Measurements from ENCODE around the gene CFAP77.
"Not testable (repeated sequence)": the region's sequence is repeated elsewhere in the genome, so short reads cannot be mapped to it uniquely, and the experiment has no call there.

CFAP77 gene

DNA sequence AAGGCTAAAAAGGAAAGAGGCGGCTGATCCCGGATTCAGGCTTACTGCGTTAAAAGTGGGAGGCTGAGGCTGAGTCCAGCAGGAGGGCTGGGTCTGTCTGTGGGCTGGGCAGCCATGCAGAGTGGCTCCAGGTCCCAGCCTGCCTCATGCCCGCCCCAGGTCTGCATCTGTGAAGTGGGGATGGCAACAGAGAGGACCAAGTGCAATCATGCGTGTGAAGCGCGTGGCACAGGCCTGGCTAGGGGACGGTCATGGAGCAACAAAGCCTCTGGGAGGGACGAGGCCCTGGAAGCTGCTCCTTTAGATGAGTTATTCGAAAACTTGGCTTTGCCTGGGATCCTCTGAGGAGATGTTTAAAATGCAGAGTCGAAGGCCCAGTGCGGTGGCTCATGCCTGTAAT, 142.0 kb downstream of the CFAP77 start:
- no peak for DNase-seq

DNA sequence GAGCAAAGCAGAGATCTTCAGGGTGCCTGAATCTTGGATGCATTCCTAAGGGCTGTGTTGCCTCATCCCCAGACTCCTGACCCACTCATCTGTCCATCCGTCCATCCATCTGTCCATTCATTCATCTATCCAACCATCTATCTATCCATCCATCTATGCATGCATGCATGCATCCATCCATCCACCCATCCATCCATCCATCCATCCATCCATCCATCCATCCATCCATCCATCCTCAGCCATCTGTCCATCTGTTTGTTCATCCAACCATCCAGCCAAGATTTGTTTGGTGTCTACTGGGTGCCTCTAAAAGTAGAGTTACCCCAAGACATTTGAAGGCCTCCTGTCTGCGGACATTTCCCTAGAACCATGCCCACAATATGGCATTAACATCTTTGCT, 144.7 kb downstream of the CFAP77 start:
- DNase-seq = no peak

DNA sequence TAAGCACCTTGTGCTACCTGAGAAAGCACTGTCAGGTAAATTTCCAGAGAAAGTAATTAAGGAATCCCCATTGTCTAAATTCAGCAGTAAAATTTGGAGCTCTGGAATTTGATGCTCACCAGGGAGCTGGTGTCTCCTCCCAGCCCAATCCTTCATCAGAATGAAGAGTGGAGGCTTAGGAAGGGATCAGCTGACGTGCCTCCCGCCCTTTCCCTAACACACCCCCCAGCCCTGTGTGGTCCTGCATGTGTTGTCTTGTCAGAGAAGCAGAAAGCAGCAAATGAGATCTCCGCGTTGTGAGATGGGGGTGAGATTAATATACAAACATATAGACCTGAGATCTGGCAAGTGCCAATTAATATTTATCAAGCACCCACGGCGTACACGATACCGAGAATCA, 145.5 kb downstream of the CFAP77 start:
- DNase-seq = no peak

DNA sequence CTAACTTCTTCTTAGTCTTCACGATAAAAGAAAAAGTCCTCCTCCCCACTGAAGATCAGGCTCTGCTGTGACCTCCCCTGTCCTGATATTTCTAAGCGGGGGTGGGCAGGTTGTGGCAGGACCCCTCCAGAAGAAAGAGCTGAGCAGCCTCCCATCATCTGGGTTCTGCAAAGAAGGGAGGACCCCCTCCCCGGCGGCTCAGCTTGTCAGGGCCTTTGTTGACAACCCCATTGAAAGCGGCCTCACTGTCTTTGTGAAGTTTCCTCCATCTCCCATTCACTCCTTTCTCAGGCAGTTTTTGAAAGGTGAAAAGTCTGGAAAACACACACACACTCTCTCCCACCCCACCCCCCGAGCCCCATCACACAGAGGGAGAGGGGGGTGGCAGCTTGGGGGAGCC, 146.2 kb downstream of the CFAP77 start:
- DNase-seq = no peak

DNA sequence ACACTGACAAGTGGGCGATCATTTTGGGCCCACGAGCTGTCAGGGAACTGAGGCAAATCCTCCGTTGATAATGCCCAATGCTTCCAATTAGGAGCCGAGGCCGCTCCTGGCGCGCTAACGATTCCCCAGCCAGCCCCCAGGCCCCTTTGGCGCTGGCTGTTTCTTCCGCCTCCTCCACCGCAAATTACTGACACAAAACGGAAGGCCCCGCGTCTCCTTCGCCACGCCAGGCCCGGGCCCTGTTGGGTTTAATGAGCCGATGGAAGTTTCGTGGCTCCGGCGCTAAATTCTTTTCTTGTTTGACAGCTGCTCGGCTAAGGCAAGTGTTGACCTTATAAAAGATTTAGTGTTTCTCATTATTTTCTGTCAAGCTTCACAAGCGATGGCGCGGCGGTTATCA, 146.7 kb downstream of the CFAP77 start:
- DNase-seq = no peak

DNA sequence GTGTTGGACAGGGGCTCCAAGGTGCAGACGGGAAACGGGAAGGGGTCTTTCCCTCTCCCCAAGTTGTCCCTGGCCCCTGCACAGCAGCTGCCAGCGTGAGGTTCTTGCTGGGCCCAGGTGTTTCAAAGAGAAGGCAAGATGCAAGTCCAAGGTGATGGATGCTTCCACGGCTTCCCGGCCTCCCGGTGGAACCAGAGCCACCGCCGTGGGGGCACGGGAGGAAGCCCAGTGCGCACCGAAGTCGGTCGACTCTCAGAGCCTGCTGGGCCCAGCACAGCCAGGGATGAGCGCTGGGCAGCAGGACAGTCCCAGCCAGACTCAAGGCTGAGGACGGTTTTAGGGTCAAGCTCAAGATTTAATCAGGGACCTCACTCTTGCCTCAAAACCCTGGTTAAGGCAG, 147.1 kb downstream of the CFAP77 start:
- DNase-seq = no peak

DNA sequence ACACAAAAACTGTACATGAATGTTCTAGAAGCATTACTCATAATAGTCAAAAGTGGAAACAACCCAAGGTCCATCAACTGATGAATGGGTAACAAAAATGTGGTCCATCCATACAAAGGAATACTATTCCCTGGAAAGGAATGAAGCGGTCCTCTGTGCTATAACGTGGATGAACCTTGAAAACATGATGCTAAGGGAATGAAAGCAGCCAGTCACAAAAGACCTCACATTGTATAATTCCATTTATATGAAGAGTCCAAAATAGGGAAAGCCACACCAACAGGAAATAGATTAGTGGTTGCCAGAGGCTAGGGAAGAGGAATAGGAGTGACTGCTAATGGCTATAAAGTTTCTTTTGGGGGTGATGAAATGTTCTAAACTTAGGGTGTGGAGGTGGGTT, 149.7 kb downstream of the CFAP77 start:
- DNase-seq = no peak

DNA sequence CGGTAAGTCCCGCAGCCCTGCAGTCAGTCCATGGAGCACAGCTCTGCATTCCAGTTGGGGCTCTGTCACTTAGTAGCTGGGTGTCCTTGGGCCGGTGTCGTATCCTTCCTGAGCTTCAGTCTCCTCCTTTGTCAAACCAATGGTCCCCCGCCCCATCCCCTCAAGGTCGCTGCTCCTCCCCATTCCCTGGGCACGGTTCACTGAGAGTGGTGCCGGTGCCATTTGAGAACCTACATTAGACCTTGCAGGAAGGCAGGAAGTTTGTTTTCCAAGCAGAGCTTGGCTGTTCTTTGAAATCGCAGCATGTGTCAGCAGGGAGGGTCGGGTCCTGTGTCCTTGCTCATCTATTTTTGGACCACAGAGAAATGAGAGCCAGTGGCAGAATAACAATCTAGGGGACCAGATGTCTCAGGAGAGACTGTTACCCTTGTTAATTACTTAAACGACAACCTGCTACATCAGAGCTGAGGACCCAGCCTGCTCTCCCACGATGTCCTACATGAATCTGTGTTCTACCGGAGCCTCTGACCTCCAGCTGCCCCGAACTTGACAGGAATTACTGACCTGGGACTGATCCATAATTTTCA, 150.7 kb downstream of the CFAP77 start:
- no peak for DNase-seq

DNA sequence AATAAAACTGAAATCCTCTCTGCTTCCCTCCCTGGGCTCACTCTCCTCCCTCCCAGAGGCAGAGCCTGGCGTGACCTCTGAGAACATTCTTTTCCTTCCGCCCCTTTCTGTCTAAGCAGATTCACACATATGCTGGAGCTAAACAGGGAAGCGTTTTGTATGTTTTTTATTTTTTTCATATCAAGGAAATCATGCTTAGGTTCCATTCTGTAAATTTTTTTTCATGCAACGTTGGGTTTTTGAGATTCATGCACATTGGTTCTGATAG, 152.2 kb downstream of the CFAP77 start:
- DNase-seq = no peak

DNA sequence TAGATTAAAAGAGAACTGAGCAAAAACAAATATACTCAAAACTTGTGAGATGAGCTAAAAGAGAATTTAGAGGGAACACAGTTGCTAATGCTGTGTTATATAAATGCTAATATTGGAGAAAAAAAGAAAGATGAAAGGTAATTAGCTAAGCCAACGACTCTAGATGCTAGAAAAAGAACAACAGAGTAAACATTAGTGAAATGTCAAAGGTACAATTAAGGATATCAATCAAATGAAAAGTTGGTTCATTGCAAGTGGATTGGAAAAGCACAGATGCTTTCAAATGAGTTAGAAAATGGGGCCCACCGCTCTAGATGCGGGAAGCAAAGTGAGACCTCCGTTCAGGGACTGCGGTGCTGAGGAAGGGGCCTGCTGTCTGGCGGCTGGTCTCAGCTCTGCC, 154.5 kb downstream of the CFAP77 start:
- no peak for DNase-seq

DNA sequence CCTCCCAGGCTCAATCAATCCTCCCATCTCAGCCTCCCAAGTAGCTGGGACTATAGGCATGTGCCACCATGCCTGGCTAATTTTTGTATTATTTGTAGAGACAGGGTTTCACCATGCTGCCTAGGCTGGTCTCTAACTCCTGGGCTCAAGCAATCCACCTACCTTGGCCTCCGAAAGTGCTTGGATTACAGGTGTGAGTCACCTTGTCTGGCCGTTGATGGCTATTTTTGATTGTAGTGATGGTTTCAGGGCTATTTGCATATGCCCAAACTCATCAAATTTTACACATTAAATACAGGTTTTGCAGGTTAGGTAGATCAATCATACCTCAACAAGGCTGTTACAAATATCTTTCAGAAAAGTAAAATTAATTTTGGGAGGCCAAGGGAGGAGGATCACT, 158.8 kb downstream of the CFAP77 start:
- DNase-seq = not testable (repeated sequence)

DNA sequence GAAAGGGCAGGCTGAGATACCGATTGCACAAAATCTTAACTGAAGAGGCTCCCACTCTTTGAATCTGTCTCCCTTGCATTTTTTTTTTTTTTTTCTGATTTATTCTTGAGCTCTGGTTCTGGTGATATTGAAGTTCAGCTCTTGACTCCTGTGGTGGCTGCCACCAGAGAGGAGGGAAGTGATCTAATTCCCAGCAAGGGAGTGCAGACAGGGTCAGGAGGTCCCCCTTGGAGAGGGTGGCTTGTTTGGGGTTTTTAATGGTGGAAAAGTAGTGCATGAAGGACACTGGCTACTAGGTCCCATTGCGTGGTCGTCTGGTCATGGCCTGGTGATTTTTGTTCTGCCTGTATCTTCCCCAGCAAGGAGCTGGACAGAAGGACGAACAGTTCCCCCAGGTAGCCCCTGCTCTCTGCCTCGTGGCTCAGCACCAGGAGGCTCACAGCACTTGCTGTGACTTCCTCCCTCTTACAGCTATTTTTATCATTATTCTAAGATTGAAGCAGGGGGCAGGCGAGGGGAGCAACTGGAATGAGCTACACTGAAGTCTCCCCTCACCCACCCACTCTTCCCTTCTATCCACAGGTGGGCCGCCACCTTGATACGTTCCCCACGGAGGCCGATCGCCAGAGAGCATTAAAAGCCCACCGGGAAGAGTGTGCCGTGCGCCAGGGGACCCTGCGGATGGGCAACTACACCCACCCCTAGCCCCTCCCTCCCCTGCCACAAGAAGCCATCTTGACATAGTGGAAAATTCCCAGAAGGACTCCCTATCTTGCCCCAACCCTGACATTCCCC, 162.0 kb downstream of the CFAP77 start:
- no peak for DNase-seq

DNA sequence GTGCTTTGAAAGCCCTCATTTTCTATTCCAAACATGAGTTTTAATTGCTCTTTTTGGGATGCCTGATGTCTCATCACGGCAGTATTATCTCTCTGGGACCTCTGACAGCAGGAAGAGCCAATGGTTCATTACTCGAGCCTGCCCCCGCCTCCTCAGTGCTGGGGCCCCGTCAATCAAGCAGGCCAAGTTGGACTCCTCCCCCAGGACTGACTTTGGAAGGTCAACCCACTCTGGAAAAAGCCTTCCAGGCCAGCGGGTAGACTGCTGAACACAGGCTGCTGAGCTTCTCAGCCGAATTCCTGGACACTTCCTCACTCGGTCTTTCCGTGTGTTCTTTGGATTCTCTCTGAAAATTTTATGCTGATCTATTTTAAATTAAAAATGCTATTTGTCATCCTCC, 162.9 kb downstream of the CFAP77 start:
- no peak for DNase-seq

DNA sequence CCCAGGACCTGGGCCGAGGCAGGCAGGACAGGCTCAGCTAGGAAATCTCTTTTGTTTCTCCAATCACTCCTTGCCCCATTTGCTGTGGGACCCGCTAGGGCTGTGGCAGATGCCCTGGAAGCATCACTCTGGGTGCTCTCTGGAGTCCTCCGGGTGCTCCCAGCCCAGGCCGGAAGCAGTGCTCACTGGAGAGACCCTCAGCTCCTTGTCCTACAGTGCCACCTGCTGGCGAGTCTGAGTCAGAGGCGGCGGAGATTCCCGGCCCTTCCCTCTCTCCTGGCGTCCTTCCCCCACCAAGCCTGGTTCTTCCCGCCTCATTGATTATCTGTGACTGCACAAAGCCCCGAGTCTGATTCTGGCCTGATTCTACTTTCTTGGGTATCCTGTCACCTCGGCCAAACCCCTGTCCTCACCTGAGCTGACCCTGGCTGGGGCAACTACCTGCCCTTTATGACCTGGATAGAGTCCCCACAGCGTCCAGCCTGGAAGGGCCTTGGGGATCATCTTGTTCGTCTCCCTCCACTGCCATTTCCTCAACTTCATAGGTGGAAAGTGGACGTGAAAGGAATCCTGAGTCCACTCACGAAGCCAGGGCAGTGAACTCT, 165.1 kb downstream of the CFAP77 start:
- peak; percentile 4 to 27 for DNase-seq

DNA sequence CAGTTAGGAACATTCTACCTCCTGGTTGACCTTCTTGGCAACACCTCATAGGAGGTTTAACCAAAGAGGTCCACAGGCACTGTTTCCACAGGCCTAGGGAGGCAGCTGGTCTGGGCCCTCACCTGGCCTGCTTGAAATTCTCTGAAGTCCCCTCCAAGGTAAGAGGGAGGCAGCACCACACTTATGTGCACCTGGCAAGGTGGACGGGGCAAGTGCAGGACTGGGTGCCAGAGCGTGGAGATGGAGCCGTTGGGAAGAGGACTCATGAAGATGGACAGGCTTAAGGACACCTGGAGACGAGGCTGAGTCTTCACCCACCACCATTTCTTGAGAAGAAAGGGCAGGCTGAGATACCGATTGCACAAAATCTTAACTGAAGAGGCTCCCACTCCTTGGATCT, 165.8 kb downstream of the CFAP77 start:
- no peak for DNase-seq

DNA sequence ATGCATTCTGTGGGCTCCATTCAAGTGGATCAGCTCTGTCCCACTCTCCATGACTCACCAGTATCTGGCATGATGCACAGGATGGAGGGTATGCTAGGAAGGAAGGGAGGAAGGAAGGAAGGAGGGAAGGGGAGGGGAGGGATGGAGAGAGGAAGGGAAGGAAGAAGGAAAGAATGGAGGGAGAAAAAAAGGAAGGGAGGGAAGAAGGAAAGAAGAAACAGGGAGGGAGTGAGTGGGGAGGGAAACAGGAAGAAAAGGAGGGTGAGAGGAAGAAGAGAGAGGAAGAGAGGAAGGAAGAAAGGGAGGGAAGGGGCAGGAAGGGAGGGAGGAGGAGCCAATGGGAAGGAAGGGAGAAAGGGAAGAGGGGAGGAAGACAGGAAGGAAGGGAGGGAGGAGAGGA, 167.1 kb downstream of the CFAP77 start:
- no peak for DNase-seq

DNA sequence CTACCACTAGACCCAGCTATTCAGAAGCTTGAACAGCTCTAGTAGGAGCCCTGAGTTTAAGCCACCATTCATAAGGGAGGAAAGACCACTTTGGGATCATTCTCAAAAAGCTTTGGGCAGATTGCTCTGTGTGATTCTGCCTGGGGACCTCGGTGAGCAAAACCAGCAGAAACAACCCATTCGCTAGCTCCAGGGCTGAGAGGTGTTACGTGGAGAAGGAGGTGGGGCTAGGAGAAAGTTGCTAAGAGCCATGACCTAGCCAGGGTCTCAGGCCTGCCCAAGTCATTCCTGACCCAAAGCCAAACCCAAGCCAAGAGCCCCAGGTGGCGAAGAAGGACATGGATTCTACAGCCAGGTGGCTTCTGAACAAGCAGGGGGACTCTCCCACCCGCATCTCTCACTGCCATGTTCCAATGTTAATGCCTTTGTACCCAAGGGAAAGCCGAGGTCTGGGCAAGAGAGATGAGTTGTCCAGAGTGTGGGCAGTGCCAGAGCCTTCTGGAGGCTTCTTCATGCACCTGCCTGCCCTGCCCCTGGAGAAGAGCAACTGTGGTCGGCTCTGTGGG, 168.4 kb downstream of the CFAP77 start:
- DNase-seq = no peak

DNA sequence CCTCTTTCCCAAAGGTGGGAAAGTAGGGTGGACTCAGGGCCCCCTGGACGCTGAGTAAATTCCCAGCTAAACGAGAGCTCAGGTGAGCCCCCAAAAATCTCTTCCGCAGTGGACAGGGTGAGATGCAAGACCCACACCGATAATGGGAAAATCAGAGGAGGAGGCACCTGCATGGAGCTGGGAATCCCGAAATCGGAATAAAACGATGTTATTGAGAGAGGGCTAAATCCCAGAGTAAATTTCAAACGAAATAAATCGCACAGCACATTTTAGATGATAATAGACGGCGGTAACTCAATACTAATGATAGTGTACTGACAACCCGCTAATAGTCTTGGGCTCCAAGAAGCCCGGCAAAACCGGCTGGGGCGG, 169.4 kb downstream of the CFAP77 start:
- no peak for DNase-seq

DNA sequence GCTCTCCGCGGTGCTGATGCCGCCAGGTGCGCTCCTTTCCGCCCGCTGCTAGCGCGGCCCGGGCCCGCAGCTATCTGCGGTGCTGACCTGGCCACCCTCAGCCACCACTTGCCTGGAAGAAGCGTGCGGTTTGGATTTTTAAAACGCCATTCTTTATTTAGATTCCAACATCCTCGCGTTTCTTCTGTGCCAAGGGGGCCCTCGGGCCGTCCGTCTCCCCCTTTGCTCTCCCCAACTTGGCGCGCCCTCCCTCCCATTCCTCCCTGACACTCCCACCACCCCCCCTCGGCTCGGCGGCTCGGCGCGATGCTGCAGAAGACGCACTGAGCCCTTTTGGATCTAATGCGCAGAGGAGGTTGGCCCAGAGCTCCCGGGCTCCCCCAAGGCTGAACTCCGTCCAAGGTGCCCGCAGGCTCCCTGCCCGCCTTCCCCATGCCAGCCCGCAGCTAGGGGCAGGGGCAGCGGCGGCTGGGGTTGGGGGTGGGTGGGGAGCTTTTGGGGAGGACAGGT, 172.3 kb downstream of the CFAP77 start, which contains the start of gene BARHL1:
TSS of gene BARHL1 (plus strand) at position 331 of the 510 bp plus-strand sequence. CDS start 192 bp downstream, outside the sequence.
- no peak for DNase-seq

DNA sequence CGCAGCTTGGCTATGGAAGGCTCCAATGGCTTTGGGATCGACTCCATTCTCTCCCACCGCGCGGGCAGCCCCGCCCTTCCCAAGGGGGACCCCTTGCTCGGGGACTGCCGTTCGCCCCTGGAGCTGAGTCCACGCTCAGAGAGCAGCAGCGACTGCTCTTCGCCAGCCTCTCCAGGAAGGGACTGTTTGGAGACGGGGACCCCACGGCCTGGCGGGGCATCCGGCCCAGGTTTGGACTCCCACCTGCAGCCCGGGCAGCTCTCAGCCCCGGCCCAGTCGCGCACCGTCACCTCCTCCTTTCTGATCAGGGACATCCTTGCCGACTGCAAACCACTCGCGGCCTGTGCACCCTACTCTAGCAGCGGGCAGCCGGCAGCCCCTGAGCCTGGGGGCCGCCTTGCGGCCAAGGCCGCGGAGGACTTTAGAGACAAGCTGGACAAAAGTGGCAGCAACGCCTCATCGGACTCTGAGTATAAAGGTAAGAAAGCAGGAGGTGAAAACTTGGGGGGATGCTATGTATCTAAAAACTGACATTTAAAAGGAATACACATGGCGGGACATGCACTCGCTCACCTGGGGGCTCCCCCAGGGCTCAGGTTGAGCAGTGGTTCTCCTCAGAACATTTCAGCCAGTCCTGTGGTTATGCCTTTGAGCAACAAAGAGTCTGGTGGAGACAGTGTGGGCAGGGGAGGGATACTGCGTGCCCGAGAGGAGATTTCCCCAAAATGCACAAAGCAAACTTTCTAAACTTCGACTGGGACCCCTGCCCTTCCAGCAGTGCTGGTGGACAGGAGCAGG, 173.0 kb downstream of the CFAP77 start:
- DNase-seq = no peak

DNA sequence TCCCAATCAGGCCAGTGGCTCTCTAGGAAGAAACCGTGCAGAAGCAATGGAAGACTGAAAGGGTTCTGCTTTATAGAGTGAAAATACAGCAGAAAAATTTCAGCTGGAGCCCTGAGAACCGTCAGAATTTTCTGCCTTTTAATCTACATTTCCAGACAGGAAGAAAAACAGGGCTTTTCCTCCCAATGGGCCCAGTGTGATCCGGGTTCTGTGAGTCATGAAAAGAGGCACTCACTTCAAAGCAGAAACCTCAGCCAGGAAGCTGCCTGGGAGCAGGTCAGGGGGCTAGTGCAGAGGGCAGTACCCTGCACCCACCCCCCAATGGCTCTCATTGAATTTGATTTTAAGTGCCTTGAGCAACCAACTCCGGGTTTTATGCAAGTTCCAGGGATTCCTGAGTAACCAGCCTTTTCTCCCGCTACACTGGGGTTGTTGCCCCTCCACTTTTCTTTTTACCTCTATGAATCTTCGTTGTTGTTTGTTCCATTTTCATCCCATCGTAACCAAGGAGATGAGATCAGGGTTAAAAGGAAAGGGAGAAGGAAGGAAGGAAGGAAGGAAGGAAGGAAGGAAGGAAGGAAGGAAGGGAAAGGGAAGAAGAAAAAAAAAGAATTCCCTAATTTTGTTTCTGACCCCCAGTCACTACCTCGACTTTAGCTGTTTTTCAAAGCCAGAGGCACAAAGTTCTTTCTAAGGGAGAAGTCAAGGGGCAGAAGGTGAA, 173.7 kb downstream of the CFAP77 start:
- DNase-seq = no peak
